HepG2 (cell line): Measurements from ENCODE around the gene NFATC2. TPM values are rescaled to one million over a fixed set of nuclear protein-coding genes. Genes with fewer than 3 reads are reported as not detected.

Source experiments
- FOSL1 ChIP-seq: sonication (generic); formaldehyde crosslinking; IDR thresholded peaks from 2 replicates; pipeline ENCODE4 v1.9.0; 2021; ENCODE audit warnings: missing genetic modification reagents, borderline replicate concordance
- HHEX ChIP-seq: IDR thresholded peaks from 2 replicates; pipeline ENCODE4 v1.6.1; 2016; ENCODE audit warnings: control low read depth
- KMT2B ChIP-seq: IDR thresholded peaks from 2 replicates; pipeline ENCODE4 v1.6.1; 2016; ENCODE audit warnings: missing genetic modification reagents, missing compliant biosample characterization
- NFIB ChIP-seq: sonication (generic); formaldehyde crosslinking; IDR thresholded peaks from 2 replicates; pipeline ENCODE4 v1.9.0; 2021; ENCODE audit warnings: missing genetic modification reagents, mild to moderate bottlenecking, borderline replicate concordance
- SIX1 ChIP-seq: sonication (generic); formaldehyde crosslinking; IDR thresholded peaks from 2 replicates; pipeline ENCODE4 v1.4.0; 2020; ENCODE audit warnings: missing genetic modification reagents, borderline replicate concordance
- SP1 ChIP-seq, 2 experiments: fragments of 450-650 bp in 1 of 2; sonication (generic) in 1 of 2; formaldehyde crosslinking in 1 of 2; IDR thresholded peaks; 2 replicates each; pipeline versions ENCODE4 v1.4.0 to v1.6.1; 2016 to 2020; ENCODE audit warnings: missing genetic modification reagents in 1 of 2
- SRSF9 ChIP-seq: fragments of 200-400 bp; formaldehyde crosslinking; IDR thresholded peaks from 2 replicates; pipeline ENCODE4 v1.6.1; 2018; ENCODE audit warnings: borderline replicate concordance, mild to moderate bottlenecking, low read depth, low read length; ENCODE audit not compliant: insufficient read depth, poor library complexity, severe bottlenecking
- ZNF317 ChIP-seq: sonication (generic); formaldehyde crosslinking; IDR thresholded peaks from 2 replicates; pipeline ENCODE4 v1.5.0; 2020; ENCODE audit warnings: mild to moderate bottlenecking, missing genetic modification reagents
- ZNF383 ChIP-seq: sonication (generic); formaldehyde crosslinking; IDR thresholded peaks from 2 replicates; pipeline ENCODE4 v1.4.0; 2020; ENCODE audit warnings: missing genetic modification reagents, mild to moderate bottlenecking, borderline replicate concordance
- polyA plus RNA-seq, 8 experiments: library from polyadenylated mRNA; depleted of rRNA in 3 of 8; stranded (reverse) in 7 of 8; unstranded in 1 of 8; fragments of >200 nt; fragmentation: Illumina TruSeq in 4 of 8; extraction: Trizol in 4 of 8; gene quantifications; 2 replicates each; pipeline versions ENCODE4 v1.2.1 to v1.2.3, GENCODE V29; 2011 to 2016; ENCODE audit warnings: low read depth in 4 of 8, missing spikeins in 1 of 8, mixed read lengths in 1 of 8; ENCODE audit not compliant: insufficient read depth in 1 of 8
- total RNA-seq, 5 experiments: library from RNA; depleted of rRNA; stranded (reverse); fragments of >200 nt; fragmentation: Illumina TruSeq; extraction: Trizol; gene quantifications; 2 replicates each; pipeline ENCODE4 v1.2.3, GENCODE V29; 2016; ENCODE audit warnings: low read depth in 1 of 5
- TF ChIP-seq, protein P1 (sequence below): sonication (generic); formaldehyde crosslinking; IDR thresholded peaks from 2 replicates; pipeline ENCODE4 v1.8.0; 2022; ENCODE audit warnings: missing genetic modification reagents, mild to moderate bottlenecking, moderate library complexity, borderline replicate concordance
- TF ChIP-seq, protein P2 (sequence below): sonication (generic); formaldehyde crosslinking; IDR thresholded peaks from 2 replicates; pipeline ENCODE4 v1.5.1; 2020; ENCODE audit warnings: missing genetic modification reagents, mild to moderate bottlenecking, borderline replicate concordance
- TF ChIP-seq, protein P3 (sequence below): sonication (generic); formaldehyde crosslinking; IDR thresholded peaks from 2 replicates; pipeline ENCODE4 v1.9.0; 2021; ENCODE audit warnings: missing genetic modification reagents, borderline replicate concordance
- TF ChIP-seq, protein P4 (sequence below): sonication (generic); formaldehyde crosslinking; IDR thresholded peaks from 2 replicates; pipeline ENCODE4 v1.4.0; 2020; ENCODE audit warnings: missing genetic modification reagents, borderline replicate concordance
- TF ChIP-seq, protein P5 (sequence below): fragments of 450-650 bp; IDR thresholded peaks from 2 replicates; pipeline ENCODE4 v1.6.1; 2017; ENCODE audit warnings: mild to moderate bottlenecking
- TF ChIP-seq, protein P6 (sequence below): sonication (generic); formaldehyde crosslinking; IDR thresholded peaks from 2 replicates; pipeline ENCODE4 v1.4.0; 2020; ENCODE audit warnings: missing genetic modification reagents

Gene NFATC2
- total and polyA plus RNA-seq, 2 of the 13 experiments (the other 11 are each of a cell fraction or from before 2014, with no cell fraction given): 1.9 to 3.3 TPM

DNA sequence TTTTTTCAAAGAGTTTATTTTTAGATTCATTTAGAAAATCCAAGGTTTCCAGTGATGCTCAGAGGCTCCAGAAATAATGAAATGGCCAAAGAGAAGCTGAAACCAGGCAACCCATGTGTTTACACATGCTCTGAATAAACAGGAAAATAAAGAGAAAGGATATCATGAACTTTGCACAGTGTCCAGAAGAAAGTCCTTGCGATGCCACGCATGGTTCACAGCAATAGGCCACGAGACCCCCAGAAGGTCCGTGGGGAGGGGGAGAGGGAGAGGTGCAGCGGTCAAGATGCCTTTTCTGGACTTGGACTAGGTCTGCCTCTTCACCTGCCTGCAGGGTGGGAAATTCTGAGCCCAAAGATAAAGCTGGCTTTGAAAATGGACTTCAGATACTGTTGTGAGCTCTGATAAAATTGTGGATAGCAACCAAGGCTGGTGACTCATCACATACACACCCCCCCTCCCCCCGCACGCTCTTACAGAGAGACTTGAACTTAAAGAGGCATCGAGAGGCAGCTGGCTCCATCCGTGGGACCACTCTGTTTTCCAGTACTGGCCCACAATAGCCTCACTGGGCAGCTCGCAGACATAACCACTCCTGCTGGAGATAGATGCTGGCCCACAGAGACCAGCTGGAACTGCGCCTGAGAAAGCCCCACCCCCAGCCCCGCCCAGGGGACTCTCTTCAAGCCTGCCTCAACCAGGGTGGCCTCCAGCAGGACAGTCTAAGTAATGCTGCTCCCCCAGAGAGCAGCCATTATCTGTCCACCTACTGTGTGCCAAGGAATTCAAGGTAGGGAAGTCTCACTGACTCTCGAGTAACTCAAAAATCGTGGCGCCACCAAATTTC is 21.2 kb upstream of the NFATC2 start (continued):
- TF ChIP-seq SP1 (IDR thresholded peaks at IDR 0.05) (no peak), SP1 (CRISPR knock-in tag; IDR thresholded peaks at IDR 0.05) (no peak), ZNF383 (CRISPR knock-in tag) (no peak), SIX1 (CRISPR knock-in tag) (no peak), ZNF317 (no peak), HHEX (CRISPR knock-in tag) (no peak), KMT2B (CRISPR knock-in tag) (no peak), FOSL1 (CRISPR knock-in tag) (peak; percentile 44; the same call in 1 of the 2 replicates), SRSF9 (no peak), NFIB (no peak)
- TF ChIP-seq, protein P1, sequence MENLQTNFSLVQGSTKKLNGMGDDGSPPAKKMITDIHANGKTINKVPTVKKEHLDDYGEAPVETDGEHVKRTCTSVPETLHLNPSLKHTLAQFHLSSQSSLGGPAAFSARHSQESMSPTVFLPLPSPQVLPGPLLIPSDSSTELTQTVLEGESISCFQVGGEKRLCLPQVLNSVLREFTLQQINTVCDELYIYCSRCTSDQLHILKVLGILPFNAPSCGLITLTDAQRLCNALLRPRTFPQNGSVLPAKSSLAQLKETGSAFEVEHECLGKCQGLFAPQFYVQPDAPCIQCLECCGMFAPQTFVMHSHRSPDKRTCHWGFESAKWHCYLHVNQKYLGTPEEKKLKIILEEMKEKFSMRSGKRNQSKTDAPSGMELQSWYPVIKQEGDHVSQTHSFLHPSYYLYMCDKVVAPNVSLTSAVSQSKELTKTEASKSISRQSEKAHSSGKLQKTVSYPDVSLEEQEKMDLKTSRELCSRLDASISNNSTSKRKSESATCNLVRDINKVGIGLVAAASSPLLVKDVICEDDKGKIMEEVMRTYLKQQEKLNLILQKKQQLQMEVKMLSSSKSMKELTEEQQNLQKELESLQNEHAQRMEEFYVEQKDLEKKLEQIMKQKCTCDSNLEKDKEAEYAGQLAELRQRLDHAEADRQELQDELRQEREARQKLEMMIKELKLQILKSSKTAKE (CRISPR knock-in tag): no peak
- TF ChIP-seq, protein P2, sequence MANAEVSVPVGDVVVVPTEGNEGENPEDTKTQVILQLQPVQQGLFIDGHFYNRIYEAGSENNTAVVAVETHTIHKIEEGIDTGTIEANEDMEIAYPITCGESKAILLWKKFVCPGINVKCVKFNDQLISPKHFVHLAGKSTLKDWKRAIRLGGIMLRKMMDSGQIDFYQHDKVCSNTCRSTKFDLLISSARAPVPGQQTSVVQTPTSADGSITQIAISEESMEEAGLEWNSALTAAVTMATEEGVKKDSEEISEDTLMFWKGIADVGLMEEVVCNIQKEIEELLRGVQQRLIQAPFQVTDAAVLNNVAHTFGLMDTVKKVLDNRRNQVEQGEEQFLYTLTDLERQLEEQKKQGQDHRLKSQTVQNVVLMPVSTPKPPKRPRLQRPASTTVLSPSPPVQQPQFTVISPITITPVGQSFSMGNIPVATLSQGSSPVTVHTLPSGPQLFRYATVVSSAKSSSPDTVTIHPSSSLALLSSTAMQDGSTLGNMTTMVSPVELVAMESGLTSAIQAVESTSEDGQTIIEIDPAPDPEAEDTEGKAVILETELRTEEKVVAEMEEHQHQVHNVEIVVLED (CRISPR knock-in tag): no peak
- TF ChIP-seq, protein P3, sequence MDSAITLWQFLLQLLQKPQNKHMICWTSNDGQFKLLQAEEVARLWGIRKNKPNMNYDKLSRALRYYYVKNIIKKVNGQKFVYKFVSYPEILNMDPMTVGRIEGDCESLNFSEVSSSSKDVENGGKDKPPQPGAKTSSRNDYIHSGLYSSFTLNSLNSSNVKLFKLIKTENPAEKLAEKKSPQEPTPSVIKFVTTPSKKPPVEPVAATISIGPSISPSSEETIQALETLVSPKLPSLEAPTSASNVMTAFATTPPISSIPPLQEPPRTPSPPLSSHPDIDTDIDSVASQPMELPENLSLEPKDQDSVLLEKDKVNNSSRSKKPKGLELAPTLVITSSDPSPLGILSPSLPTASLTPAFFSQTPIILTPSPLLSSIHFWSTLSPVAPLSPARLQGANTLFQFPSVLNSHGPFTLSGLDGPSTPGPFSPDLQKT: no peak
- TF ChIP-seq, protein P4, sequence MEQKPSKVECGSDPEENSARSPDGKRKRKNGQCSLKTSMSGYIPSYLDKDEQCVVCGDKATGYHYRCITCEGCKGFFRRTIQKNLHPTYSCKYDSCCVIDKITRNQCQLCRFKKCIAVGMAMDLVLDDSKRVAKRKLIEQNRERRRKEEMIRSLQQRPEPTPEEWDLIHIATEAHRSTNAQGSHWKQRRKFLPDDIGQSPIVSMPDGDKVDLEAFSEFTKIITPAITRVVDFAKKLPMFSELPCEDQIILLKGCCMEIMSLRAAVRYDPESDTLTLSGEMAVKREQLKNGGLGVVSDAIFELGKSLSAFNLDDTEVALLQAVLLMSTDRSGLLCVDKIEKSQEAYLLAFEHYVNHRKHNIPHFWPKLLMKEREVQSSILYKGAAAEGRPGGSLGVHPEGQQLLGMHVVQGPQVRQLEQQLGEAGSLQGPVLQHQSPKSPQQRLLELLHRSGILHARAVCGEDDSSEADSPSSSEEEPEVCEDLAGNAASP (CRISPR knock-in tag): peak; percentile 12; the same call in 1 of the 2 replicates
- TF ChIP-seq, protein P5, sequence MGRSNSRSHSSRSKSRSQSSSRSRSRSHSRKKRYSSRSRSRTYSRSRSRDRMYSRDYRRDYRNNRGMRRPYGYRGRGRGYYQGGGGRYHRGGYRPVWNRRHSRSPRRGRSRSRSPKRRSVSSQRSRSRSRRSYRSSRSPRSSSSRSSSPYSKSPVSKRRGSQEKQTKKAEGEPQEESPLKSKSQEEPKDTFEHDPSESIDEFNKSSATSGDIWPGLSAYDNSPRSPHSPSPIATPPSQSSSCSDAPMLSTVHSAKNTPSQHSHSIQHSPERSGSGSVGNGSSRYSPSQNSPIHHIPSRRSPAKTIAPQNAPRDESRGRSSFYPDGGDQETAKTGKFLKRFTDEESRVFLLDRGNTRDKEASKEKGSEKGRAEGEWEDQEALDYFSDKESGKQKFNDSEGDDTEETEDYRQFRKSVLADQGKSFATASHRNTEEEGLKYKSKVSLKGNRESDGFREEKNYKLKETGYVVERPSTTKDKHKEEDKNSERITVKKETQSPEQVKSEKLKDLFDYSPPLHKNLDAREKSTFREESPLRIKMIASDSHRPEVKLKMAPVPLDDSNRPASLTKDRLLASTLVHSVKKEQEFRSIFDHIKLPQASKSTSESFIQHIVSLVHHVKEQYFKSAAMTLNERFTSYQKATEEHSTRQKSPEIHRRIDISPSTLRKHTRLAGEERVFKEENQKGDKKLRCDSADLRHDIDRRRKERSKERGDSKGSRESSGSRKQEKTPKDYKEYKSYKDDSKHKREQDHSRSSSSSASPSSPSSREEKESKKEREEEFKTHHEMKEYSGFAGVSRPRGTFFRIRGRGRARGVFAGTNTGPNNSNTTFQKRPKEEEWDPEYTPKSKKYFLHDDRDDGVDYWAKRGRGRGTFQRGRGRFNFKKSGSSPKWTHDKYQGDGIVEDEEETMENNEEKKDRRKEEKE: no peak
- TF ChIP-seq, protein P6, sequence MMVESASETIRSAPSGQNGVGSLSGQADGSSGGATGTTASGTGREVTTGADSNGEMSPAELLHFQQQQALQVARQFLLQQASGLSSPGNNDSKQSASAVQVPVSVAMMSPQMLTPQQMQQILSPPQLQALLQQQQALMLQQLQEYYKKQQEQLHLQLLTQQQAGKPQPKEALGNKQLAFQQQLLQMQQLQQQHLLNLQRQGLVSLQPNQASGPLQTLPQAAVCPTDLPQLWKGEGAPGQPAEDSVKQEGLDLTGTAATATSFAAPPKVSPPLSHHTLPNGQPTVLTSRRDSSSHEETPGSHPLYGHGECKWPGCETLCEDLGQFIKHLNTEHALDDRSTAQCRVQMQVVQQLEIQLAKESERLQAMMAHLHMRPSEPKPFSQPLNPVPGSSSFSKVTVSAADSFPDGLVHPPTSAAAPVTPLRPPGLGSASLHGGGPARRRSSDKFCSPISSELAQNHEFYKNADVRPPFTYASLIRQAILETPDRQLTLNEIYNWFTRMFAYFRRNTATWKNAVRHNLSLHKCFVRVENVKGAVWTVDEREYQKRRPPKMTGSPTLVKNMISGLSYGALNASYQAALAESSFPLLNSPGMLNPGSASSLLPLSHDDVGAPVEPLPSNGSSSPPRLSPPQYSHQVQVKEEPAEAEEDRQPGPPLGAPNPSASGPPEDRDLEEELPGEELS (CRISPR knock-in tag): peak; percentile 82
